Left kidney (tissue), 8 donors: ENCODE measurements around the gene DOK1. TPM values are rescaled to one million over a fixed set of nuclear protein-coding genes. Genes with fewer than 3 reads are reported as not detected.

Source experiments
- DNase-seq: peaks from one replicate; pipeline ENCODE4 v3.0.0-alpha.2; 2013
- long read RNA-seq, 8 donors: transcript quantifications; one replicate each; lab custom pipeline, GENCODE V29; 2026
- polyA plus RNA-seq: library from polyadenylated mRNA; unstranded; fragments of 120-200 nt; gene quantifications from one replicate; pipeline ENCODE4 v1.2.1, GENCODE V29; 2013; ENCODE audit not compliant: insufficient read length

The DOK1 gene
- polyA plus RNA-seq = 7.4 TPM
- long read RNA-seq, donor 1, partial matches to known transcripts = 0 of 4 reads
- long read RNA-seq, donor 1, other reads (novel, unspliced or antisense) = 0 of 4 reads
- long read RNA-seq, donor 2, partial matches to known transcripts = 0 of 2 reads
- long read RNA-seq, donor 2, other reads (novel, unspliced or antisense) = 0 of 2 reads
- long read RNA-seq, donor 3, partial matches to known transcripts = 0 of 1 reads
- long read RNA-seq, donor 3, other reads (novel, unspliced or antisense) = 0 of 1 reads
- long read RNA-seq, donor 4 = 0 reads
- long read RNA-seq, donor 5, partial matches to known transcripts = 0 of 3 reads
- long read RNA-seq, donor 5, other reads (novel, unspliced or antisense) = 0 of 3 reads
- long read RNA-seq, donor 6, partial matches to known transcripts = 0 of 1 reads
- long read RNA-seq, donor 6, other reads (novel, unspliced or antisense) = 0 of 1 reads
- long read RNA-seq, donor 7, partial matches to known transcripts = 0 of 5 reads
- long read RNA-seq, donor 7, other reads (novel, unspliced or antisense) = 0 of 5 reads
- long read RNA-seq, donor 8, partial matches to known transcripts = 0 of 5 reads
- long read RNA-seq, donor 8, other reads (novel, unspliced or antisense) = 0 of 5 reads

DNA sequence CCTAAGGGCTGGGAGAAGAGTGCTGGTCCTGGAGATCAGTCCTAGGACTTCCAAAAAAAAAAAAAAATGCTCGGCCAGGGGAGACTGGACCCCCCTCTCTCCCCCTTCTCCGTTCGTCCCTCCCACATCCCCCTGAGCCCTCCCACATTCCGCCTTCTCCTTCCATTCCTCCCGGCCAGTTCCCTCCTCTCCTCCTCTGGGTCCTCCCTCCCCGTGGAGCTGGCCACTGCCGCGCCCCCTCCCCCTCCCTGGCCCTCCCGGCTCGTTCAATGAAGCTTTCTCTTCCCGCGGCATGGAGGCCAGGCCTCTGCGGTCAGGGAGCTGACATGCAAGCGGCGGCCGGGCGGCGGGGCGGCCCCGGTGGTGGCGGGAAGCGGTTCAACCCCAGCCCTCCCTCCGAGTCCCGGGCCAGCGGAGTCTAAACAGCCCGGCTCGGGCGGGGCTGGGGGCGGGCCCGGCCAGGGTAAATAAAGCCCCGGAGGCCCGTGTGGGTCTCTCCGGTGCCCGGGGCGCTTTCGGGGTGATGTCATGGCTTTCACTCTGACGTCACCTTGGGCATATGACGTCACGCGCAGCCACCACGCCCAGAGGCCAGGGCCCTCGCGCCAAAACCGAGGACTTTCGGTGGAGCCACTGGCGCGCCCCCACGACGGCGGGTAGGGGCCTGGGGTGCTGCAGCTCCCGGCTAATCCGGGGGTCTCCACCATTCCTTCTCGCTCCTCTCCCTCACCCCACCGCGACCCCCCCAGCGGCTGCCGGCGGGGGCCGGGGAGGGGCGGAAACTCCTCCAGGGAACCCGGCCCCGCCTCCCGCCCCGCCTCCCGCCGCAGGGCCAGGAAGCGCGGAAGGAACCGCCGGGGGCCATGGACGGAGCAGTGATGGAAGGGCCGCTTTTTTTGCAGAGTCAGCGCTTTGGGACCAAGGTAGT is at the start of gene DOK1, which contains the start of gene LOXL3:
Gene DOK1, plus strand, starts transcription at position 829 of the 928 bp plus-strand sequence. Its CDS starts 35 bp downstream, at position 864.
Gene LOXL3, minus strand, starts transcription at position 51 of the 928 bp plus-strand sequence. CDS start 1,308 bp downstream, outside the sequence.
- DNase-seq = peak; percentile 91

DNA sequence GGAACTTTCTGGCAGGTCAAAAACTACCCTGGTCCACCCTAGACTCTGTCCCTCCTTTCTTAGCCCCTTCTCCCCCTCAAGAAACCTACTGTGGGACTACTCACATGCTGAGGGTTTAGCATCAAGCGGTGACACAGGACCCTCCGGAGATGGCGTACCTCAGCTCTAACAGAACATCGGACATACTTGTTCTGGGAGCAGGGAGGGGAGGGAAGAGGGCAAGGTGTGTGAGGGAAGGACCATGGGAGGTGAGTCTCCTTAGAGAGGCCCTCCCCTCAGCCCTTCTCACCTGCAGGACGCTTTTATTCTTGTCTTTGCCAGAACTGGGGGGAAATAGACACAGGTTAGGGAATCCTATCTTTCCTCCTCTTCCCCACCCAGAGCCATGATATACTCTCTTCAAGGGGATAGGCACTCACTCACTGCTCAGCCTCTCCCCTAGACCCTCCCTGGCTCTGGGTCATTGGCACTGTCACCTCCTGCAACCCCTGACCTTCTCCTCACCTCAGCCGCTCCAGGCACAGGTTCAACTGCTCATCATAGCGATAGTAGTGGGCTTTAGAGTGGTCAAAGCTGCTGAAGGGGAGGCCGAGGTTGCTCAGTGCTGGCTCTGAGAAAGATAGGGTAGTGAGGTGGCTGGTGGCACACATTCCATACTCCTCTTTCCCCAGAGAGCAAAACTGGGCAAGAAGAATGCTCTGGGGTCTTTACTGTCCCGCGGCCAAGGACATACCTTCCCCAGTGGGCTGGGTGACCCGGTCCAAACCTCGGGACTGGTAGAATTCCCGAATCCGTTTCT is 48.9 kb upstream of the DOK1 start:
- DNase-seq = no peak

DNA sequence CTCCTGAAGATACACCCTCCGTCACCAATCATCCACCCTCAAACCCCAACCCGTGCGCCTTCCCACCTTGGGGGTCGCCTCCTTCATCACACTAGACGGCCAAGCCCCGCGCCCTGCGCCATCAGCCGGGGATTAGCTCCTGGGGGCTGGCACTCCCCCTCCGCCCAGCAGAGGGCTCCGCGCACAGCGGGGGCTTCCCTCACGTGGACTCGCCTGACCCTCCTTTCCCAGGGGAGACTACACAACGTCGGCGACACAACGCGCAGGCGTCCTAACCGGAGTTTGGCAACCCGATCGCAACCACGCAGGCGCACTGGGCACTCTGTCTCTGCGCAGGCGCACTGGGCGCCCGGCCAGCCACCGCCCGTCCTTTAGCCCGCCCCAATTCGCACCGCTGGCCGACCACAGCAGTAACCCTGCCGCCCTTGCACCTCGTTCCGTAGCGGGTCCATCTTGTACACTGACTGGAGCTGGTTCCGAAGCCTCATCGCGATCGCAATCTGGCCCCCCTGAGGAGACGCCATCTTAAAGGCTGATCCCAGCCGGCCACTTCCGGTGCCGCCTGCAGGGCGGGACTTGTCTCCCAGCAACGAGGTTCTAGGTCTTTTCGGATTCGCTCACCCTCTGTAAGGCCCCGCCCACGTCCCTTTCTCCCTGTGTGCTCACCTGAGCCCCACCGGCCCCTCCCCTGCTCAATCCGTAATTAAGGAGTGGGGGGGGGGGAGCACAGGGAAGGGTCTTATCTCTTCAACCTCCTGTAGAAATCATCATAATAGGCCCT is 47.2 kb upstream of the DOK1 start, which contains the start of gene PCGF1:
Gene PCGF1, minus strand, starts transcription at position 551 of the 781 bp plus-strand sequence. Its CDS starts 27 bp downstream, at position 524.
- DNase-seq = peak; percentile 99

DNA sequence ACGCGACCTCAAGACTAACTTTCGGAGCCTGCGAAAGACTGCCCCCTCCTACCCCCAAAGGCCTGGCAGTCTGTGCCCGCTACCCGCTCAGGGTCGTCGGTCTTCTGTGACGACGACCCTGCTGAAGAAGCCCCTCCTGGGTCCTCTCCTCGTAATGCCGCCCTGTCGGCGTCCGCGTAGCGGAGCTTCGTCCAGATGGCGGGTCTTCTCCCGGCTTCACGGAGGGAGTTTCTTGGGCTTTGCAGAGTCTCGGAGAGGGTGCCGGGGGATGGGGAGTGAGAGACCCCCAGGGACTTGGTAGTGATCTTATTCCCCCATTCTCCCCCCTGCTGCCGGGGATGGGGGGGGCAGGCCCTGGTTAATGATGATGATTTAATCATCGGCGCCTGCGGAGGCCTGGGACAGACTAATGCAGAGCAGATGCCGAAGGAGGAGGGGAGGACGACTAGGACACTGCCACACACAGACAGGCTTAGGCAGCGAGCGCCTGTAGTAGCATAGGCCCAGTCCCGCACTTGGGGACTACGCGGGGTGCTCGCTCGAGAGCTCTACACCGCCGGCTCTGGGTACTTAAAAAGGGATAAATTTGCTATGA is 46.5 kb upstream of the DOK1 start:
- no peak for DNase-seq

DNA sequence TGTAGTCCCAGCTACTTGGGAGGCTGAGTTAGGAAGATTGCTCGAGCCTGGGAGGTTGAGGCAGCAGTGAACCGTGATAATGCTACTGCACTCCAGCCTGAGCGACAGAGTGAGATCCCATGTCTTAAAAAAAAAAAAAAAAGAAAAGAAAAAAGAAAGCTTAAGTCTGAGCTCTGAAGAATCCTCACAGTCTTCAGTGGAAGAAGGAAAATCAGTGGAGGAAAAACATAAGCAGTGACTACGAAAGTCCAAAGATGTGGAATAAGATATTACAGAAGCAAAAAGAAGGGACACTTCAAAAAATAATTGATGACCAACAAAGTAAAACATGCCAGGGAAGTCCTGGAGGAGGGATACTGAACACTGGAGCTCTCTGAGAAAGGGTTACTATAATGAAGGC is 44.2 kb upstream of the DOK1 start:
- no peak for DNase-seq

DNA sequence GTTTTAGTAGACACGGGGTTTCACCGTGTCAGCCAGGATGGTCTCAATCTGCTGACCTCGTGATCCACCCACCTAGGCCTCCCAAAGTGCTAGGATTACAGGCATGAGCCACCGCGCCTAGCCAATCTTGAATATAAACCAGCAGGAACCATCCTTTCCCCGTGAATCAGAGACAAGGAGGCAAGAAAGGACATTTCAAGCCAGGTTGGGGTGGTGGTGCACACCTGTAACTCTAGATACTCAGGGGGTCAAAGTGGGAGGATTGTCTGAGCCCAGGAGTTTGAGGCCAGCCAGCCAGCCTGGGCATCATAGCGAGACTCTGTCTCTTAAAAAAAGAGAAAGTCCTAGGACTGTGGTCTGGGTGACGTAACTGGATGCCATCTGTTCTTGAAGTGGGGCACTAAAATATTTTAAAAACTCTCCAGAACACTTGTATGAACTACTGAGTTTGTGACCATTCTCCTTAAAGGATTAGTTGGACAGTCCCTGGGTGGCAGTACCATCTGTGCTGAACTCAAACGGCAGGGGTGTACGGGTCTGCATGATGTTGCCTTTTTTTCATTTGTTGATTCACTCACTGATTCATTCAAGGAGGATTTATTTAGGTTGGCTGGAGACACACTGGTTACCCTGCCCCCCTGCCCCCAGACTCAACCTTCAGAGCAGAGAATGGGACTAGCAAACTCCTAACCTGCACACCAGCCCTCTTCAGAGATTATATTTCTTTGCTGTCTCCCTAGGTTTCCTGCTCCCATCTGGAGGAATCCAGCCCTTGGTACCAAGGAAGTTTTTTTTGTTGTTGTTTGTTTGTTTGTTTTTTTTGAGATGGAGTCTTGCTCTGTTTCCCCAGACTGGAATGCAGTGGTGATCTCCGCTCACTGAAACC is 43.2 kb upstream of the DOK1 start:
- no peak for DNase-seq

DNA sequence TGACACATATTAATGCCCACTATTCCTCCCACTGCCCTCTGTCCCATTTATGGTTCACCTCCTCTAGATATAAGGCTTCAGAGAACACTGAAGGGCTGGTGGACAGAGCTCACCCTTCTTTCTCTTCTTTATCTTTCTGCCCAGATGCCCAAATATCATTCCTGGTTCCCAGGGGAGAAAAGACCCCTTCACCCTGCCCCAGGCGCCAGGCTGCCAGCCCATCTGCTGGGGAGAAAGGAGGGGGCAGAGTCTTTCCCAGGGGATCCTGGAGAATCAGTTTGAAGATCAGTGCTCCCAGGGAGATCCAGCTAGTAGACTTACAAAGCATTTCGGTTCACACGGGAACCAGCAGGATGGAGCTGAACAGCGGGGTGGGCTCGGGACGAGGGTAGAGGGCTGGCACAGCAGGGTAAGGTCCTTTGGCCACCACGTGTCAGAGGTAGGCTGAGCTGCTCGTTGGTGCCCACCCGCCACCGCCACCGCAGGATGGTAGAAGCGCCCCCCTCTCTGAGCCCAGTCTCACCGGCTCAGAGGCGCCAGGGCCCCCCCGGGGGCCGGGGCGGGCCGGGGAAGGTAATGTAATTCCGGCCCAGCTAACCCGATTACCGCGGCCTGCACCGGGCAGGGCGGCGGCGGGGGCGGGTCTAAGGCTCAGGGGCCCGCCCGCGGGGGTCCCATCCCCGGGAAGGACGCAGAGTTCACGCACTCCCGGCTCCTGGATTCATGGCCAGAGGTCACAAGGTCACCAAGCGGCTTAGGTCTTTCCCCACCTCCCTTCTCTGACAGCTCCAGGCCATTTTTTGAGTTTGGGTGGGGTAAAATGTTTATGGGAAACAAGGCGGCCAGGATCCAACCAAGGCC is 41.5 kb upstream of the DOK1 start:
- no peak for DNase-seq

DNA sequence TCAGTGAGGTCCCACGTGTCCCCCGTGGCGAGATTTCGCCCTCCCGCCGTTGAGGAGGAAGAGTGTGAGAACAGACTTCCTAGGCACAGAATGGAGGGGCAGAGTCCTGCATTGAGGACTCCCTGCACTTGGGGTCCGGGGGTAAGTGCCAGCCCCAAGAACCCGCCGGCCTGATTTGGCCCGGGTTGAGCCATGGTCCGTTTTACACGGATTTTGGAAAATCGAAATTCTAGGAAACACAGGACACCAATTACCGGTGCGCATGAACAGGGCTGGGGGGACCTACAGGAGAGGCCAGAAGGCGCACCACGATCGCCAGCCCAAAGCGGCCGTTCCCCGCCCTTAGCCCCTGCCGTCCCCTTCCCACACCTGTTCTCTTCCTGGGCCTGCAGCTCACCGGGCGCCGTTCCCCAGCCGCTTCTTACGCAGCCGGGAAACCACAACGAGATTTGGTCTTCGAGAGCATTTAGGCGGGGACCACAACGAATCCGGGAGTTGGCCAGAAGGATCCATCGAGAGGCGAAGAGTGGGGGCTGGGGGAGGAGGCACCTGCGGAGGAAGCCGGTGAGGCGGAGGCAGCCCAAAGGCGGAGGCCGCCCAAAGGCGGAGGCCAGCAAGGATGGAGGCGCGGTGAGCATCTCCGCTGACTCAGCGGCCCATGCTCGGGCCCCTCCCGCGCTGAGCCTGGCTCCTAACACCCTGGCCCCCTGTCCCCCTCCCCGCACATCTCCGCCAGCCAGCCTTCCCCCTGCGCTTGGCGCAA is 40.7 kb upstream of the DOK1 start:
- DNase-seq = no peak

DNA sequence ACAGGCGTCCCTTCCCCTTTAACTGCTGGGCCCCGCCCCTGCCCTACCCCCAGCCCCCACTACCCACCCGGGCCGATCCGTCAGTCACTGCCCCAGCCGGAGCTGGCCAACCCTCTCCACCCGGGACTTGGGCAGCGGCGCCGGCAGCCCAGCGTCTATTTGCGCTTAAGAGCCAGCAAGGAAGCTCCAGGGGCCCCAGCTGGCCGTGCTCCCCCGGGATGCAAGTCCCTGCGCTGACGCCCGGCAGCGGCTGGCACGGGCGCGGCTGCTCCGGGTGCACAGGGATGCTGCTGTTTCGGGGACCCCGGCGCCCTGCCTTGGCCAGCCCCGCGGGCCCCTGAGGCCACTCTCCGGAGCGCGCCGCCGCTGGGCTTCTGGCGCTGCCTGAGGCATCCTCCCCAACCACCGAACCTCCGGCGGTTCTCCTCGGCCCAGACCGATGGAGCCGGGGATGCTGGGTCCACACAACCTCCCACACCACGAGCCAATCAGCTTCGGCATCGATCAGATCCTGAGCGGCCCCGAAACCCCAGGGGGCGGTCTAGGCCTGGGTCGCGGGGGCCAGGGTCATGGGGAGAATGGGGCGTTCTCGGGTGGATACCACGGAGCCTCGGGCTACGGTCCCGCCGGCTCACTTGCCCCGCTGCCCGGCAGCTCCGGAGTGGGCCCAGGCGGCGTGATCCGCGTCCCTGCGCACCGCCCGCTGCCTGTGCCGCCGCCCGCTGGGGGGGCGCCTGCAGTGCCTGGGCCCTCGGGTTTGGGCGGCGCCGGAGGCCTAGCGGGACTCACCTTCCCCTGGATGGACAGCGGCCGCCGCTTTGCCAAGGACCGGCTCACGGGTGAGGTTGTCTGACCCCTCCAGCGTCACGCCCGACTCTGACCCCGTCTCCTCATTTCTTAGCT is 39.9 kb upstream of the DOK1 start, which contains the start of gene TLX2:
Gene TLX2, plus strand, starts transcription at position 83 of the 903 bp plus-strand sequence. Its CDS starts 357 bp downstream, at position 440.
- no peak for DNase-seq

DNA sequence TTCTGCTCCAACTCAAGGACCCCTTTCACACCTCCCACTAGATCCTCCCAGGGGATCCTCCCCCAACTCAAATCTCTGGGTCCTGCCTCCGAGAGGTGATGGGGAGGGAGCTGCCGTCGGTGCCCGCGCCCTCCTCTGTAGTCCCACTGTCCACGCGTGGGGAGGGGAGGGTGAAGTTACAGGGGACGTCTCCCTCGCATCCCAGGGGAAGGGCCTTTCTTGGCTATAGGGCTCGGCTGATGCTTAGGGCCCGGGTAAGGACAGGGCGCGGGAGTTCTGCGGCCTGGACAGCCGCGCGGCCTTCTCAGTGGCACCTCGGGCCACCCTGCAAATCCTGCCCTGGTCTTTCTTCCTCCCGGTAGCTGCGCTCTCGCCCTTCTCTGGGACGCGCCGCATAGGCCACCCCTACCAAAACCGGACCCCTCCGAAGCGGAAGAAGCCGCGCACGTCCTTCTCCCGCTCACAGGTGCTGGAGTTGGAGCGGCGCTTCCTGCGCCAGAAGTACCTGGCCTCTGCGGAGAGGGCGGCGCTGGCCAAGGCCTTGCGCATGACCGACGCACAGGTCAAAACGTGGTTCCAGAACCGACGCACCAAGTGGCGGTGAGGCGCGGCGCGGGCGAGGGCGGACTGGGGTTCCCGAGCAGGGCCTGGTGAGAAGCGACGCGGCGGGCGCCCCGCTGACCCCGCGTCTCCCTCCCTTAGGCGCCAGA is 39.1 kb upstream of the DOK1 start:
- no peak for DNase-seq

DNA sequence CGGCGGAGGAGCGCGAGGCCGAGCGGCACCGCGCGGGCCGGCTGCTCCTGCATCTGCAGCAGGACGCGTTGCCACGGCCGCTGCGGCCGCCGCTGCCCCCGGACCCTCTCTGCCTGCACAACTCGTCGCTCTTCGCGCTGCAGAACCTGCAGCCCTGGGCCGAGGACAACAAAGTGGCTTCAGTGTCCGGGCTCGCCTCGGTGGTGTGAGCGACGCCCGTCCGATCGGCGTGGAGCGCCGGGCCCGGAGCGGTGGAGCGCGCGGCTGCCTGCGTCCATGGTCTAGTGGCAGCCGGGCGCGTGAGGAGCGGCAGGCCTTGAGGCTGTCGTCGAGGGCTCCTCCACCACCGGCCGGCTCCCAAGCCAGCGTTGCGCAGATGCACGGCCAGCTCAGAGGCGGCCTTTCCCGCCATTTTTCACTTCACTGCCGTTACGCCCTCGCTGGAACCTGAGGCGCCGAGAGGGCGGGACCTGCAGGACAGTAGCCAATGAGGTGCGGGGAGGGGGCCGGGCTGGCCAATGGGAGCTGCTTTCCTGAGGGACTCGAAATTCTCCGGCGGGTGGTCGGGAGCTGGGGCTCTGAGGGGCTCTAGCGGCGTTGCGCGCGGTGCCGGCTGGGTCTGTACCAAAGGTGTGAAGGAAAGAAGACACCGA is 38.4 kb upstream of the DOK1 start:
- DNase-seq = no peak

DNA sequence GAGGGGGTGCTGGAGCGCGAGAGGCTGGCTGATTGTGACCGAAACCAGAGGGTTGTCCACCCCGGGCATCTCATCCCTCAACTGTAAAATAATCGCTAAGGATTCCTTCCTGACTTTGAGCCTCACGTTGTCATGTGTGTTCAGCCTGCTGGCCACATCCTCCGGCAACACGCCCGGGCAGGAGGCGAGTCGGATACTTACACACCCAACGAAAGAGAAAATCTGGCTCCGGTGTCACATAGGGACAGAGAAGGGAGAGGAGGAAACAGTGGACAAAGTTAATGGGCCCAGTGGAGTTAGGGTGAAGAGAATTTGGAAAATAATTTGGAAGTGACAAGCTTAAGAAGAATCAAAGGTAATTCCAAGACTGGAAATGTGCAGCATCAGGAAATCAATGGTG is 37.9 kb upstream of the DOK1 start:
- DNase-seq = no peak

DNA sequence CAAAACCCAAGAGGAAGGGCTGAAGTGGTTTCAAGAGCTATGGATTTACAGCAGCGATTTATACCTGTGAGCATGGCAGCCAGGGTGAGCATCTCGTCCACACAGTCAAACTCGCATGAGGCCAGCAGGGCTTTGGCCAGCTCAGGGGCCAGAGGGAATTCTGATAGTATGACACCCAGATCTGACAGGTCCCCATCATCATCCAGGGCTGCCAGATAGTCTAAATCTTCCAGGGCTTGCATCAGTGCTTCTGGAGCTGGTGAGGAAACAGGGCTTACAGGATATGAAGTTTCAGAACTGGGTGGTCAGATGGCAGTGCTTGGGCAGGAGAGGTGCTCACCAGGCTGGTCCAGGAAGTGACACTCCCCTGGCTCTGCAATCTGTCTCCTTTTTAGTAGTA is 32.0 kb upstream of the DOK1 start:
- no peak for DNase-seq

DNA sequence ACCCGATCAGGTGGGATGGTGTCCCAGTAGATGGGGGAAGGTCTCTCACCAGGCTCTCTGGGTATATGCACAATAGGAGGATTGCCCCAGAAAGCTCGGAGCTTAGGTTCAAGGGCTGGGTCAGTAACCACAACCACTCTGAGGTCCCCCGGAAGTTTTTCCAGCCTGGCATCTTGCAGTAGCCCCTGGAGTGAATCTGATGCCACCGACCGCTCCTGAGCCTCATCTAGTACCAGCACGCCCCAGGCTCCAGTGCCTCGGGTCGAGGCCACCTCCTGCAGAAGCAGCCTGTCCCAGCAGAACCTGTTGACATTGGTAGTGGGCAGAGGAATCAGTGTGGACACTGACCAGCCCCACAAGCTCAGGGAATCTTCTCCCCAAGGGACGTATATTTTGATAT is 30.5 kb upstream of the DOK1 start:
- DNase-seq = no peak
